H1 (cell line): ENCODE measurements around the gene VPS37C. TPM values are rescaled to one million over a fixed set of nuclear protein-coding genes. Genes with fewer than 3 reads are reported as not detected.

Source experiments
- CTCF ChIA-PET: fragments of 300-600 bp; sonication (Branson Sonifier 250); formaldehyde crosslinking; loops from one replicate; lab custom pipeline; 2021; ENCODE audit not compliant: partially characterized antibody; lab: Charles Lee
- POLR2A ChIA-PET: fragments of 300-600 bp; sonication (Branson Sonifier 250); formaldehyde crosslinking; loops from one replicate; lab custom pipeline; 2021; ENCODE audit warnings: inconsistent platforms; ENCODE audit not compliant: partially characterized antibody; lab: Charles Lee
- DNase-seq, 2 experiments: peaks; one replicate each; pipeline versions ENCODE4 v3.0.0 to v3.0.0-alpha.2; 2010 to 2022; ENCODE audit warnings: low spot score in 2 of 2, low read depth in 1 of 2, mixed read lengths in 1 of 2
- FAIRE-seq: peaks from 2 replicates; lab custom pipeline; 2011; peaks lifted over from hg19 to GRCh38; lab: Jason Lieb, UNC
- H2AFZ ChIP-seq: 2 replicates; pipeline ENCODE4 v1.8.1; 2012; ENCODE audit warnings: low read length, inconsistent platforms
- H2AK5ac ChIP-seq: 2 replicates; pipeline ENCODE4 v1.6.1; 2013; ENCODE audit warnings: low read depth, low read length
- H2BK120ac ChIP-seq: replicated peaks from 2 replicates; pipeline ENCODE3; 2013; ENCODE audit warnings: low read depth, low read length, inconsistent platforms
- H2BK12ac ChIP-seq: 2 replicates; pipeline ENCODE4 v1.6.1; 2013; ENCODE audit warnings: low read depth, low read length
- H2BK15ac ChIP-seq: 2 replicates; pipeline ENCODE4 v1.6.1; 2013; ENCODE audit warnings: low read length
- H2BK20ac ChIP-seq: 2 replicates; pipeline ENCODE4 v1.6.1; 2013; ENCODE audit warnings: low read length
- H2BK5ac ChIP-seq: 2 replicates; pipeline ENCODE4 v1.6.1; 2013; ENCODE audit warnings: low read depth, low read length
- H3K14ac ChIP-seq: 2 replicates; pipeline ENCODE4 v1.6.1; 2013; ENCODE audit warnings: inconsistent platforms; ENCODE audit not compliant: insufficient read length
- H3K18ac ChIP-seq: 2 replicates; pipeline ENCODE4 v1.6.1; 2013; ENCODE audit warnings: low read length; ENCODE audit errors: extremely low read depth
- H3K23ac ChIP-seq: 2 replicates; pipeline ENCODE4 v1.6.1; 2013; ENCODE audit warnings: inconsistent platforms; ENCODE audit not compliant: insufficient read length
- H3K23me2 ChIP-seq: 2 replicates; pipeline ENCODE4 v1.6.1; 2013; ENCODE audit warnings: low read depth, low read length
- H3K27ac ChIP-seq: 2 replicates; pipeline ENCODE4 v1.6.1; 2011; ENCODE audit warnings: low read depth, low read length, inconsistent platforms
- H3K27me3 ChIP-seq, 4 experiments: replicated peaks in 1 of 4; 1 replicate in 1 of 4; 2 replicates in 3 of 4; pipeline versions ENCODE4 v1.6.1 to v1.8.1; 2011 to 2013; ENCODE audit warnings: low read length in 3 of 4, mild to moderate bottlenecking in 3 of 4, inconsistent platforms in 2 of 4, mixed read lengths in 2 of 4, moderate library complexity in 1 of 4; ENCODE audit not compliant: control insufficient read depth in 3 of 4, insufficient read depth in 3 of 4; ENCODE audit errors: extremely low read depth in 1 of 4
- H3K36me3 ChIP-seq, 4 experiments: 2 replicates each; pipeline versions ENCODE4 v1.6.1 to v1.8.1; 2011 to 2013; ENCODE audit warnings: mild to moderate bottlenecking in 4 of 4, low read length in 3 of 4, moderate library complexity in 2 of 4, control low read depth in 1 of 4, inconsistent platforms in 1 of 4; ENCODE audit not compliant: insufficient read depth in 4 of 4, control insufficient read depth in 2 of 4
- H3K4ac ChIP-seq: replicated peaks from 2 replicates; pipeline ENCODE3; 2013; ENCODE audit warnings: low read length, low read depth, mixed read lengths, inconsistent platforms; ENCODE audit not compliant: insufficient read length
- H3K4me1 ChIP-seq, 4 experiments: replicated peaks in 1 of 4; 1 replicate in 1 of 4; 2 replicates in 3 of 4; pipeline versions ENCODE4 v1.6.1 to v1.8.1; 2011 to 2013; ENCODE audit warnings: low read length in 3 of 4, inconsistent platforms in 2 of 4, mixed read lengths in 1 of 4; ENCODE audit not compliant: insufficient read depth in 4 of 4, control insufficient read depth in 3 of 4
- H3K4me2 ChIP-seq, 2 experiments: 2 replicates each; pipeline versions ENCODE4 v1.6.1 to v1.8.1; 2011 to 2013; ENCODE audit warnings: low read depth in 2 of 2, low read length in 2 of 2, control low read depth in 1 of 2, inconsistent platforms in 1 of 2, mild to moderate bottlenecking in 1 of 2; ENCODE audit not compliant: insufficient read depth in 1 of 2
- H3K4me3 ChIP-seq, 4 experiments: fragments of 200-600, 300-600 bp in 1 of 4; sonication (generic), shearing (Covaris generic), sonication (Bioruptor Twin) in 1 of 4; 2 replicates each; pipeline versions ENCODE4 v1.5.1 to v1.8.1; 2011 to 2016; ENCODE audit warnings: low read length in 4 of 4, low read depth in 3 of 4, control low read depth in 2 of 4, inconsistent platforms in 2 of 4, mild to moderate bottlenecking in 2 of 4, mixed read lengths in 1 of 4, moderate library complexity in 1 of 4; ENCODE audit not compliant: insufficient read depth in 2 of 4; ENCODE audit errors: extremely low read depth in 1 of 4
- H3K56ac ChIP-seq: replicated peaks from 2 replicates; pipeline ENCODE3; 2013; ENCODE audit warnings: low read depth, mild to moderate bottlenecking, mixed read lengths, low read length, inconsistent platforms; ENCODE audit not compliant: insufficient read length
- H3K79me1 ChIP-seq: 2 replicates; pipeline ENCODE4 v1.6.1; 2013; ENCODE audit warnings: low read depth, low read length, control low read depth
- H3K79me2 ChIP-seq, 2 experiments: 2 replicates each; pipeline versions ENCODE4 v1.6.1 to v1.8.1; 2012 to 2013; ENCODE audit warnings: low read length in 2 of 2, mild to moderate bottlenecking in 2 of 2, inconsistent platforms in 1 of 2; ENCODE audit not compliant: insufficient read depth in 2 of 2, control insufficient read depth in 1 of 2
- H3K9ac ChIP-seq, 4 experiments: replicated peaks in 1 of 4; 1 replicate in 1 of 4; 2 replicates in 3 of 4; pipeline versions ENCODE4 v1.6.1 to v1.8.1; 2011 to 2013; ENCODE audit warnings: low read depth in 3 of 4, low read length in 3 of 4, control low read depth in 2 of 4, mild to moderate bottlenecking in 2 of 4, moderate library complexity in 2 of 4, inconsistent platforms in 1 of 4; ENCODE audit errors: extremely low read depth in 1 of 4
- H3K9me3 ChIP-seq, 2 experiments: 2 replicates each; pipeline versions ENCODE4 v1.6.1 to v1.8.1; 2012 to 2013; ENCODE audit warnings: mild to moderate bottlenecking in 2 of 2, moderate library complexity in 2 of 2, control low read depth in 1 of 2, inconsistent platforms in 1 of 2, low read depth in 1 of 2, low read length in 1 of 2, mixed read lengths in 1 of 2; ENCODE audit not compliant: insufficient read depth in 2 of 2
- H4K20me1 ChIP-seq, 2 experiments: replicated peaks in 1 of 2; 2 replicates each; pipeline versions ENCODE3 to v1.8.1; 2011 to 2013; ENCODE audit warnings: inconsistent platforms in 2 of 2, low read length in 2 of 2, mild to moderate bottlenecking in 1 of 2; ENCODE audit not compliant: insufficient read depth in 2 of 2, control insufficient read depth in 1 of 2
- H4K5ac ChIP-seq: 2 replicates; pipeline ENCODE4 v1.6.1; 2013; ENCODE audit warnings: low read length, low read depth, mixed read lengths, inconsistent platforms; ENCODE audit not compliant: insufficient read length
- H4K8ac ChIP-seq: 2 replicates; pipeline ENCODE4 v1.8.0; 2013; ENCODE audit warnings: mild to moderate bottlenecking, moderate library complexity, low read length, inconsistent platforms; ENCODE audit not compliant: insufficient read depth; ENCODE audit errors: extremely low read depth
- H4K91ac ChIP-seq: replicated peaks from 2 replicates; pipeline ENCODE3; 2013; ENCODE audit warnings: low read length, mixed read lengths, inconsistent platforms; ENCODE audit not compliant: insufficient read length
- BACH1 ChIP-seq: IDR thresholded peaks from 2 replicates; pipeline ENCODE4 v1.6.1; 2012; ENCODE audit warnings: low read length, improper control_type of control experiment
- CTCF ChIP-seq, 3 experiments: IDR thresholded peaks; 1 replicate in 2 of 3; 2 replicates in 1 of 3; pipeline versions ENCODE4 v1.5.1 to v1.6.1; 2011; ENCODE audit warnings: low read length in 3 of 3, mild to moderate bottlenecking in 3 of 3, inconsistent platforms in 2 of 3, low read depth in 1 of 3, moderate library complexity in 1 of 3; ENCODE audit not compliant: insufficient read depth in 1 of 3; ENCODE audit errors: control extremely low read depth in 1 of 3
- HDAC6 ChIP-seq: IDR thresholded peaks from one replicate; pipeline ENCODE4 v1.7.1; 2012; ENCODE audit warnings: low read depth, mild to moderate bottlenecking, inconsistent platforms, low read length, moderate library complexity
- JUN ChIP-seq: IDR thresholded peaks from 2 replicates; pipeline ENCODE4 v1.6.1; 2011; ENCODE audit warnings: low read depth, mild to moderate bottlenecking, improper control_type of control experiment, low read length
- RFX5 ChIP-seq: IDR thresholded peaks from 2 replicates; pipeline ENCODE4 v1.6.1; 2011; ENCODE audit warnings: low read depth, low read length, improper control_type of control experiment, borderline replicate concordance
- SAP30 ChIP-seq: fragments of 300-600 bp; sonication (generic); IDR thresholded peaks from 2 replicates; pipeline ENCODE4 v1.7.1; 2012; ENCODE audit warnings: low read length, moderate library complexity, mild to moderate bottlenecking, inconsistent platforms; ENCODE audit not compliant: insufficient read depth, insufficient replicate concordance
- SUZ12 ChIP-seq: fragments of 200-600 bp; sonication (generic); IDR thresholded peaks from 2 replicates; pipeline ENCODE4 v1.6.1; 2012; ENCODE audit warnings: mild to moderate bottlenecking, inconsistent platforms, low read length, moderate library complexity, mixed read lengths
- YY1 ChIP-seq: IDR thresholded peaks from 2 replicates; pipeline ENCODE4 v1.6.1; 2011; ENCODE audit warnings: low read depth, mild to moderate bottlenecking, low read length
- ZNF274 ChIP-seq: IDR thresholded peaks from 2 replicates; pipeline ENCODE4 v1.7.0; 2012; ENCODE audit warnings: low read length, borderline replicate concordance; ENCODE audit errors: extremely low read depth
- WGBS, 2 experiments: shearing (Covaris generic) in 1 of 2; methylation state at CpG; one replicate each; pipeline versions ENCODE4 v1.1.6 to v1.1.7; 2013 to 2015; ENCODE audit warnings: low lambda C conversion rate in 2 of 2, mixed read lengths in 2 of 2, inconsistent platforms in 1 of 2, low coverage in 1 of 2, missing lambda C conversion rate in 1 of 2; ENCODE audit not compliant: insufficient replicate concordance in 2 of 2, insufficient coverage in 1 of 2, insufficient read length in 1 of 2; ENCODE audit errors: extremely low coverage in 1 of 2, missing lambda C conversion rate in 1 of 2; 5-methylcytosine and 5-hydroxymethylcytosine counted together
- polyA plus RNA-seq, 7 experiments: library from polyadenylated mRNA; depleted of rRNA in 3 of 7; stranded (reverse) in 5 of 7; unstranded in 2 of 7; fragments of >200 nt in 5 of 7; fragments of 200-250 nt in 2 of 7; gene quantifications; 1 replicate in 5 of 7; 2 replicates in 1 of 7; 4 replicates in 1 of 7; pipeline versions ENCODE4 v1.2.1 to v1.2.3, GENCODE V29; 2011 to 2013; ENCODE audit warnings: missing spikeins in 2 of 7, mixed read lengths in 2 of 7
- total RNA-seq: library from RNA; stranded (reverse); fragmentation: NEBNext Ultra II Directional; extraction: Animal tissue kit (Norgen Biotek cat#: 25700); gene quantifications from 2 replicates; pipeline ENCODE4 v1.2.1, GENCODE V29; 2021

VPS37C gene
- total and polyA plus RNA-seq, 2 of the 8 experiments (the other 6 are each of a cell fraction or from before 2014, with no cell fraction given): 12.9 to 21.0 TPM

- no peaks in the 10 kb centered on the region for H3K9me3 ChIP-seq
- no peaks in the 10 kb centered on the region; a peak in 1 of 4 replicates for H3K79me2 ChIP-seq
- H3K27me3 ChIP-seq: no peaks in the 10 kb centered on the region
- no peak overlapping the region for H2BK20ac ChIP-seq
- CTCF ChIA-PET: interaction anchor here (1.0 to 3.3 kb wide), 6 partner anchors 9 to 371 kb away, joined by 3 to 14 read pairs (median 4); no protein-coding TSS in a partner anchor
- peak overlapping the region; percentile 24; the same call in 1 of the 2 replicates for H2BK5ac ChIP-seq
- H2BK120ac ChIP-seq: no peak overlapping the region
- H3K36me3 ChIP-seq: peaks cover 0 to 3% (median 0%) of the 10 kb centered on the region in 4 experiments; a peak in 3 of 8 replicates
- H3K14ac ChIP-seq: no peak overlapping the region
- H4K20me1 ChIP-seq: peaks cover 5 to 12% of the 10 kb centered on the region in 2 experiments
- H3K4me1 ChIP-seq: peaks cover 0 to 8% (median 4%) of the 10 kb centered on the region in 4 experiments; a peak in 4 of 7 replicates
- H3K18ac ChIP-seq: no peak overlapping the region
- H3K56ac ChIP-seq: no peak overlapping the region
- DNase-seq (no peak), FAIRE-seq (no peak)
- H4K5ac ChIP-seq: no peak overlapping the region
- no peak overlapping the region; the same call in 1 of the 2 replicates for H3K27ac ChIP-seq
- no peaks in the 10 kb centered on the region for H3K23me2 ChIP-seq
- no peak overlapping the region for H2AFZ ChIP-seq
- no peak overlapping the region for H3K9ac ChIP-seq
- H4K91ac ChIP-seq: no peak overlapping the region
- no peak overlapping the region for H3K23ac ChIP-seq
- H2BK15ac ChIP-seq: 0 out of 2 replicates have a peak overlapping the region, but pooled peaks have one; percentile 16
- H2BK12ac ChIP-seq: no peak overlapping the region
- WGBS, 2 experiments: 96% methylated on average over 12 of the region's 12 CpGs; no CpG with 5 or more reads in 1 of the 2 experiments
- POLR2A ChIA-PET: interaction anchor here (1.3 to 1.4 kb wide), 2 partner anchors 11 to 227 kb away, joined by 3 read pairs; partner anchors contain the start of genes CYB561A3 and TMEM138
- H3K79me1 ChIP-seq: no peaks in the 10 kb centered on the region; the same call in 1 of the 2 replicates
- H3K4me3 ChIP-seq: no peak overlapping the region
- peak overlapping the region; percentile 71 for H4K8ac ChIP-seq
- no peak overlapping the region for H3K4ac ChIP-seq
- no peak overlapping the region for H2AK5ac ChIP-seq
- H3K4me2 ChIP-seq: peak overlapping the region in 1 of 2 experiments; percentile 12; a peak in 1 of 4 replicates
- no peak for TF ChIP-seq CTCF (IDR thresholded peaks at IDR 0.05; ENCODE audit: control extremely low read depth in 1 of 3, insufficient read depth in 1 of 3, low read depth in 1 of 3, low read length in 3 of 3)
- TF ChIP-seq SUZ12: no peak
- no peak for TF ChIP-seq JUN
- no peak for TF ChIP-seq BACH1
- TF ChIP-seq SAP30: no peak
- TF ChIP-seq RFX5: no peak
- no peak for TF ChIP-seq HDAC6
- no peak for TF ChIP-seq YY1
- no peak for TF ChIP-seq ZNF274
Measured at GRCh38 chr11:61134801-61135257, 26.4 kb downstream of the VPS37C start.
